Activated CD4-positive, alpha-beta T cell treated with anti-CD3 and anti-CD28 coated beads, Interleukin-2, amount 50 U/mL, for 48 hours (primary cell): ENCODE data around the gene CCDC148.
"Not testable (repeated sequence)": the region's sequence is repeated elsewhere in the genome, so short reads cannot be mapped to it uniquely, and the experiment has no call there.

Source experiments
- DNase-seq, 2 experiments: peaks; one replicate each; pipeline ENCODE4 v3.0.0-alpha.2; 2020

The CCDC148 gene

GRCh38 chr2:158413581-158413980 is 43.0 kb downstream of the CCDC148 start:
- DNase-seq, result no peak

- no peak for DNase-seq
Observed at GRCh38 chr2:158412206-158412605, 44.3 kb downstream of the CCDC148 start.

- no peak for DNase-seq
Observed at GRCh38 chr2:158411748-158412147, 44.8 kb downstream of the CCDC148 start.

- no peak for DNase-seq
Observed at GRCh38 chr2:158410132-158410531, 46.4 kb downstream of the CCDC148 start.

- no peak for DNase-seq
Observed at GRCh38 chr2:158407031-158407430, 49.5 kb downstream of the CCDC148 start.

- no peak for DNase-seq
Observed at GRCh38 chr2:158405341-158405740, 51.2 kb downstream of the CCDC148 start.

GRCh38 chr2:158403237-158403636 is 53.3 kb downstream of the CCDC148 start:
- no peak for DNase-seq

GRCh38 chr2:158402665-158403064 is 53.9 kb downstream of the CCDC148 start:
- DNase-seq, result no peak

GRCh38 chr2:158395166-158395565 is 61.4 kb downstream of the CCDC148 start:
- DNase-seq, result no peak

GRCh38 chr2:158394453-158394852 is 62.1 kb downstream of the CCDC148 start:
- DNase-seq, result no peak

GRCh38 chr2:158393886-158394285 is 62.7 kb downstream of the CCDC148 start:
- DNase-seq, result no peak

- DNase-seq, result no peak
Observed at GRCh38 chr2:158392687-158393086, 63.9 kb downstream of the CCDC148 start.

- DNase-seq, result no peak
Observed at GRCh38 chr2:158391876-158392275, 64.7 kb downstream of the CCDC148 start.

GRCh38 chr2:158391361-158391760 is 65.2 kb downstream of the CCDC148 start:
- DNase-seq, result no peak

GRCh38 chr2:158388159-158388558 is 68.4 kb downstream of the CCDC148 start:
- no peak for DNase-seq

GRCh38 chr2:158385646-158386045 is 70.9 kb downstream of the CCDC148 start:
- no peak for DNase-seq

- DNase-seq, result no peak
Observed at GRCh38 chr2:158381978-158382377, 74.6 kb downstream of the CCDC148 start.

- DNase-seq, result no peak
Observed at GRCh38 chr2:158381205-158381604, 75.3 kb downstream of the CCDC148 start.

- no peak for DNase-seq
Observed at GRCh38 chr2:158380746-158381145, 75.8 kb downstream of the CCDC148 start.

- DNase-seq, result no peak
Observed at GRCh38 chr2:158378926-158379325, 77.6 kb downstream of the CCDC148 start.

GRCh38 chr2:158366342-158366741 is 90.2 kb downstream of the CCDC148 start:
- DNase-seq, result no peak

- DNase-seq, result peak in 1 of 2 experiments; percentile 6
Observed at GRCh38 chr2:158359846-158360245, 96.7 kb downstream of the CCDC148 start.

- DNase-seq, result no peak
Observed at GRCh38 chr2:158357699-158358098, 98.9 kb downstream of the CCDC148 start.

GRCh38 chr2:158357122-158357521 is 99.4 kb downstream of the CCDC148 start:
- DNase-seq, result no peak

GRCh38 chr2:158351466-158351816 is 105.1 kb downstream of the CCDC148 start:
- DNase-seq, result not testable (repeated sequence)
